Measurements from ENCODE around the gene TEKTIP1. TPM values are rescaled to one million over a fixed set of nuclear protein-coding genes. Genes with fewer than 3 reads are reported as not detected.

TEKTIP1 gene
- total and polyA plus RNA-seq, 9 of the 15 experiments (the other 6 are each of a cell fraction or from before 2014, with no cell fraction given): 0.66 TPM; not detected in 8

- TF ChIP-seq ZNF592 (IDR thresholded peaks at IDR 0.05): no peak
- TF ChIP-seq PYGO2 (tag; IDR thresholded peaks at IDR 0.05): no peak
- TF ChIP-seq HOXB6 (CRISPR knock-in tag; IDR thresholded peaks at IDR 0.05; ENCODE audit: borderline replicate concordance): no peak
- TF ChIP-seq RBM25 (IDR thresholded peaks at IDR 0.05; ENCODE audit: low read depth, low read length, severe bottlenecking): peak; percentile 35
- no peak for TF ChIP-seq ZNF436 (CRISPR knock-in tag; IDR thresholded peaks at IDR 0.05)
- peak; percentile 21; the same call in 1 of the 2 replicates for TF ChIP-seq KLF1 (tag; IDR thresholded peaks at IDR 0.05)
- no peak for TF ChIP-seq ZC3H8 (IDR thresholded peaks at IDR 0.05)
- TF ChIP-seq TAF7 (tag; IDR thresholded peaks at IDR 0.05): peak; percentile 96
- TF ChIP-seq ZFP91 (CRISPR knock-in tag; IDR thresholded peaks at IDR 0.05): no peak
- TF ChIP-seq CREBBP (IDR thresholded peaks at IDR 0.05; ENCODE audit: low read depth, low read length): no peak
- TF ChIP-seq GATA2 (CRISPR knock-in tag; IDR thresholded peaks at IDR 0.05): no peak
- 0 out of 2 replicates have a peak, but pooled peaks have one; percentile 66 for TF ChIP-seq TGIF2 (CRISPR knock-in tag; IDR thresholded peaks at IDR 0.05)
- peak; percentile 38 for TF ChIP-seq PCBP1 (IDR thresholded peaks at IDR 0.05; ENCODE audit: low read depth, low read length, poor library complexity, severe bottlenecking)
- TF ChIP-seq GATAD2A (IDR thresholded peaks at IDR 0.05): 0 out of 2 replicates have a peak, but pooled peaks have one; percentile 33
- no peak for TF ChIP-seq ZHX1 (conservative IDR thresholded peaks at IDR 0.05; ENCODE audit: low read length)
- TF ChIP-seq EP400 (IDR thresholded peaks at IDR 0.05): peak; percentile 97
- no peak for TF ChIP-seq NR2F6 (CRISPR knock-in tag; IDR thresholded peaks at IDR 0.05)
- no peak for TF ChIP-seq ELF2 (CRISPR knock-in tag; IDR thresholded peaks at IDR 0.05)
- TF ChIP-seq C11orf30 (IDR thresholded peaks at IDR 0.05; ENCODE audit: low read depth): peak; percentile 99
- TF ChIP-seq POLR2AphosphoS5 (IDR thresholded peaks at IDR 0.05; ENCODE audit: control insufficient read depth, insufficient read depth, low read depth, low read length): 0 out of 2 replicates have a peak, but pooled peaks have one; percentile 65
Observed at GRCh38 chr19:3500429-3501101, 38.4 kb upstream of the TEKTIP1 start, which contains the start of gene DOHH (continued).

All from K562 (cell line).